Measurements from ENCODE around the gene PDZD7.

The PDZD7 gene

DNA sequence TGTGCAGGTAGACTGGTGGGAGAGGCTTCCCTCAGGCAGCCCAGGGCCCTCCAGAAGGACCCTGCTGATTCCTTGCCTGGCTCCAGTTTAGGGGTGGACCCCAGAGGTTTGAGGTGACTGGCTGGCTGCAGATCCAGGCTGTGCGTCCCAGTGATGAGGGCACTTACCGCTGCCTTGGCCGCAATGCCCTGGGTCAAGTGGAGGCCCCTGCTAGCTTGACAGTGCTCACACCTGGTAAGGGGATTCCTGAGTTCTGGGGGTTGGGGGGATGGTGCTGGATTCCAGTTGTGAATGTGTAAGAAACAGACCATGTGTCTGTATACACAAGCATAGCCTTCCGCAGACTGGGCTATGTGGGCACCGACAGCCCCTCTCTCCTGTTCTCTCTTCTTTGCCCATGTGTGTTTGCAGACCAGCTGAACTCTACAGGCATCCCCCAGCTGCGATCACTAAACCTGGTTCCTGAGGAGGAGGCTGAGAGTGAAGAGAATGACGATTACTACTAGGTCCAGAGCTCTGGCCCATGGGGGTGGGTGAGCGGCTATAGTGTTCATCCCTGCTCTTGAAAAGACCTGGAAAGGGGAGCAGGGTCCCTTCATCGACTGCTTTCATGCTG is 33.6 kb upstream of the PDZD7 start:
- TF ChIP-seq, protein P1, sequence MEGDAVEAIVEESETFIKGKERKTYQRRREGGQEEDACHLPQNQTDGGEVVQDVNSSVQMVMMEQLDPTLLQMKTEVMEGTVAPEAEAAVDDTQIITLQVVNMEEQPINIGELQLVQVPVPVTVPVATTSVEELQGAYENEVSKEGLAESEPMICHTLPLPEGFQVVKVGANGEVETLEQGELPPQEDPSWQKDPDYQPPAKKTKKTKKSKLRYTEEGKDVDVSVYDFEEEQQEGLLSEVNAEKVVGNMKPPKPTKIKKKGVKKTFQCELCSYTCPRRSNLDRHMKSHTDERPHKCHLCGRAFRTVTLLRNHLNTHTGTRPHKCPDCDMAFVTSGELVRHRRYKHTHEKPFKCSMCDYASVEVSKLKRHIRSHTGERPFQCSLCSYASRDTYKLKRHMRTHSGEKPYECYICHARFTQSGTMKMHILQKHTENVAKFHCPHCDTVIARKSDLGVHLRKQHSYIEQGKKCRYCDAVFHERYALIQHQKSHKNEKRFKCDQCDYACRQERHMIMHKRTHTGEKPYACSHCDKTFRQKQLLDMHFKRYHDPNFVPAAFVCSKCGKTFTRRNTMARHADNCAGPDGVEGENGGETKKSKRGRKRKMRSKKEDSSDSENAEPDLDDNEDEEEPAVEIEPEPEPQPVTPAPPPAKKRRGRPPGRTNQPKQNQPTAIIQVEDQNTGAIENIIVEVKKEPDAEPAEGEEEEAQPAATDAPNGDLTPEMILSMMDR (IDR thresholded peaks at IDR 0.05): no peak

DNA sequence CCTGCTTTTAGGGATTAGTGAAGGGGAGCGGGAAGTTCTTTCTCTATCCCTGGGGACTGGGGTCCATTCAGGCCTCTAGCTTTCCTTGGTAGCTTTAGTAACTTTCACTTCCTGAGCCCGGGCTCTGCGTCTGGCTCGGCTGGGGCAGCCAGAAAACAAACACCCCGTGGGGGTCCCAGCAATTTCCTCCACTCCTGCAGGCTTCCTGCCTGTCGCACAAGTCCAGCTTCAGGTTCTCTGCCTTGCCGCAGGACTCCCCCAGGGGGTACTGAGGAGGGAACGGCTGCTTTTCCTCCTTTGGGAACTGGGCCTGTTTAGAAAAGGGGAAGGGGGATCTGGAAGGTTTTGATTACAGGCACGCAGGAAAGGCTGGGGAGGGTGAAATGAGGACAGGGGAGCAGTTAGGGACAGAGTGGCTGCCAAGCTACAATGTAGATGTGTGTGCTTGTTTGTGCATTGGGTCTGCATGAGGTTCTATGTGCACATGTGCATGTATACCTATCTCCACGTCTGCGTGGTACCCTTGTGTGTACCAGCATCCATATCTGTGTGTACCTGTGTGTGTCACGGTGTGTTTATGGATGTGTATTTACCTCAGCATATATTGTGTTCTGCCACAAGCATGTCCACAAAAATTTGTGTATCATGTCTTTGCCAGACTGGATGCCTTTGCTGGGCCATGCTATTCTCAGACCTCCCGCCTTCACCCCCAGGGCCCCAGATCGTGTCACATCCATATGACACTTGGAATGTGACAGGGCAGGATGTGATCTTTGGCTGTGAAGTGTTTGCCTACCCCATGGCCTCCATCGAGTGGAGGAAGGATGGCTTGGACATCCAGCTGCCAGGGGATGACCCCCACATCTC is 32.9 kb upstream of the PDZD7 start:
- TF ChIP-seq, protein P1 (IDR thresholded peaks at IDR 0.05): no peak

DNA sequence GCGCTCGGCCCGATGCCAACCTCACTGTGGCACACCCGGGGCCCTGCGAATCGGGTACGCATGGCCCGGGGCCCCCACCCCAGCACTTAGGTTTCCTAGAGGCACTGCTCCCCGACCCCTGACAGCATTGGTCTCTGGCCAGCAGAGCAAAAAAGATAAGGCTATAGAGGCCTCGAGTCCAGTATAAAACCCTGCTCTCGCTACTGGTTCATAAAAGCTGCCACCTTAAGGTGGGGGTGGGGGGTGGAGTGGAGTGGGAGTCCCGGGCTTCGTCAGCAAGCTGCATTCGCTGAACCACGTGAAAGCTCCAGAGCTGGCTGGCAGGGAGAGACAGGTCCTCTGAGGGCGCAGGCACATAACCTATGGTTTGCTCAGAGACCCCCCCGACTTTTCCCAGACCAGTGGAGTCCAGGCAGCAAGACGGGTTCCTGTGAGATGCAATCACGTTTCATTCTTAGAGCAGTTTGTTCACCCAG is 32.2 kb upstream of the PDZD7 start:
- TF ChIP-seq, protein P1 (IDR thresholded peaks at IDR 0.05): no peak

DNA sequence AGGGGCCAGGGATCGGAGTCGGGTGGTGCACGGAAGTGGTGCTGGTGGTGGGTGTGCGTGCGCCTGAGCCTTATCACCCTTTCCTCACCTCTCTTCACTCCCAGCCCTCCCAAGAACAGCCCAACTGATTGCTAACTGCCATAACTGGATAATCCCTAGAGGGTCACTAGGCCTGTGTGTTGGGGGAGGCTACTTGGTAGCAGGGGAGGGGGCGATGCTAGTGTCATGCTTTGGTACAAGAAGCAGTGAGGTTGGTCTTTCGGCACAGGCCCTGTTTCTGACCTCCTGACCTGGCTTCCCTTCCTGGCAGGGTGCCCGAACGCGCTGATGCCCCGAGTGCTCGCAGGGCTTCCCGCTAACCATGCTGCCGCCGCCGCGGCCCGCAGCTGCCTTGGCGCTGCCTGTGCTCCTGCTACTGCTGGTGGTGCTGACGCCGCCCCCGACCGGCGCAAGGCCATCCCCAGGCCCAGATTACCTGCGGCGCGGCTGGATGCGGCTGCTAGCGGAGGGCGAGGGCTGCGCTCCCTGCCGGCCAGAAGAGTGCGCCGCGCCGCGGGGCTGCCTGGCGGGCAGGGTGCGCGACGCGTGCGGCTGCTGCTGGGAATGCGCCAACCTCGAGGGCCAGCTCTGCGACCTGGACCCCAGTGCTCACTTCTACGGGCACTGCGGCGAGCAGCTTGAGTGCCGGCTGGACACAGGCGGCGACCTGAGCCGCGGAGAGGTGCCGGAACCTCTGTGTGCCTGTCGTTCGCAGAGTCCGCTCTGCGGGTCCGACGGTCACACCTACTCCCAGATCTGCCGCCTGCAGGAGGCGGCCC is 31.5 kb upstream of the PDZD7 start:
- TF ChIP-seq, protein P1 (IDR thresholded peaks at IDR 0.05): no peak; the same call in 1 of the 2 replicates

DNA sequence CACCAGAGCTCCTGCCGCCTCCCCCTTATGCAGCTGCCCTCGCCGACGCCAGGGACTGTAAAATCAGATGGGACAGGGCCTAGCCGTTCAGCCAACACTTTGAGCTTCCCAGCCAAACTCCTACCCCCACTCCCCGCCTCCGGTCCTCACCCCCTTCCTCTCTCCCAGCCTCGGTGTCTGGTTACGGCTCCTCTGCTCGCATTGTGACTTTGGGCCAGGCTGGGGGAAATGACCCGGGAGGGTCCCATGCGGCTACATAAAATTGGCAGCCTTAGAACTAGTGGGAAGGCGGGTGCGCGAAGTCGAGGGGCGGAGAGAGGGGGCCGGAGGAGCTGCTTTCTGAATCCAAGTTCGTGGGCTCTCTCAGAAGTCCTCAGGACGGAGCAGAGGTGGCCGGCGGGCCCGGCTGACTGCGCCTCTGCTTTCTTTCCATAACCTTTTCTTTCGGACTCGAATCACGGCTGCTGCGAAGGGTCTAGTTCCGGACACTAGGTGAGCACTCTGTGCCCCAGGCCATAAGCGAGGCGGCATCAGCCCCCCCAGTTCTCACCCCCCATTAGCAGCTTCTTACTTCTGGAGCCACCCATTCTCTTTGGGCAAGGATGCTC is 30.8 kb upstream of the PDZD7 start, which contains the start of gene KAZALD1:
Gene KAZALD1 (plus strand): TSS at position 366 of the 608 bp plus-strand sequence. CDS start 604 bp downstream, outside the sequence.
- TF ChIP-seq, protein P1 (IDR thresholded peaks at IDR 0.05): no peak

DNA sequence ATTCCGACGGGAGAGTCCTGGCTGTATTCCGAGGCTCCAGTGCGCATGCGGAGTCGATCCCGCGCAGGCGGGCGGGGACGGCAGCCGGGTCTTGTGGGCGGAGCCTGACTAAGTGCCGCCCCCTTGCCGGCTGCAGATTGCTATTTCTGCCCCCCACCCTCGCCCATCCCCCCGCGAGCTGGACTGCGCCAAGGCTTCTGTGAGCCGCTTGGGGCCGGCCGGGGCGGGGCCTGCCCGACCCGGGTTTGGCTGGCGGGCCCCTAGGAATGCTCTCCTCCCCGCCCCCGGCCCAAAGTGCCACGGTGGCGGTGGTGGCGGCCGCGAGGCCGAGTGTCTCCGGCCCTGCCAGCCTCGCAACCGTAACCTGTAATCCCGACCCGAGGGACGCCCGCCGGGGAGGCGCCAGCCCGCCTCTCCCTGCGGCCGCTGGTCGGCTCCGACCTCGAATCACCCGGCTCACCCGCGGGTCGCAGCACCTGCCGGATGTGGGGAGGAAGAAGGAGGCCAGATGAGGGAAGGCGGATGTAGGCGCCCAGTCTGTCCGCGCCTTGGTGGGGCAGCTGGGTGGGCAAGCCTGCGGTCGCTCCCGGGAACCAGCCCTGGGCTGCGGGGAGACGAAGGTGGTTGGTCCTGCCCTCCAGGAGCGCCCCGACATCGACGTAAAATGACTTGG is 30.2 kb upstream of the PDZD7 start:
- TF ChIP-seq, protein P1 (IDR thresholded peaks at IDR 0.05): no peak
